NCI-H2171 (cell line): Measurements from ENCODE around the gene KRTAP10-2.
"Not testable (repeated sequence)": the region's sequence is repeated elsewhere in the genome, so short reads cannot be mapped to it uniquely, and the experiment has no call there.

ENCODE experiments used
- DNase-seq: peaks from one replicate; lab custom pipeline; 2025; lab: John Stamatoyannopoulos, UW

Gene KRTAP10-2

GRCh38 chr21:44583089-44583799 lies 31.9 kb upstream of the KRTAP10-2 start:
- DNase-seq, result no peak

- no peak for DNase-seq
These were observed 30.8 kb upstream of the KRTAP10-2 start for GRCh38 chr21:44582055-44582454.

GRCh38 chr21:44581158-44581557 lies 29.9 kb upstream of the KRTAP10-2 start:
- DNase-seq, result no peak

GRCh38 chr21:44580231-44580821 lies 29.0 kb upstream of the KRTAP10-2 start, which contains the start of gene KRTAP10-5:
KRTAP10-5 (minus strand) TSS chr21:44580604; CDS start chr21:44580578, 26 bp downstream.
- not testable (repeated sequence) for DNase-seq

GRCh38 chr21:44579833-44580144 lies 28.5 kb upstream of the KRTAP10-2 start:
- no peak for DNase-seq

GRCh38 chr21:44579056-44579832 lies 27.9 kb upstream of the KRTAP10-2 start:
- no peak for DNase-seq

GRCh38 chr21:44578371-44579055 lies 27.2 kb upstream of the KRTAP10-2 start:
- no peak for DNase-seq

- DNase-seq, result no peak
These were observed 24.7 kb upstream of the KRTAP10-2 start for GRCh38 chr21:44576025-44576420.

GRCh38 chr21:44575307-44576024 lies 24.2 kb upstream of the KRTAP10-2 start:
- DNase-seq, result no peak

GRCh38 chr21:44574457-44575306 lies 23.4 kb upstream of the KRTAP10-2 start:
- DNase-seq, result no peak

- DNase-seq, result not testable (repeated sequence)
These were observed 22.5 kb upstream of the KRTAP10-2 start, which contains the start of gene KRTAP10-4 for GRCh38 chr21:44573630-44574456. KRTAP10-4 (plus strand) TSS chr21:44573729; CDS start chr21:44573759, 30 bp downstream.

- DNase-seq, result no peak
These were observed 21.8 kb upstream of the KRTAP10-2 start for GRCh38 chr21:44572959-44573583.

- DNase-seq, result no peak
These were observed 20.8 kb upstream of the KRTAP10-2 start for GRCh38 chr21:44571844-44572782.

GRCh38 chr21:44571296-44571695 lies 20.0 kb upstream of the KRTAP10-2 start:
- DNase-seq, result no peak

GRCh38 chr21:44569861-44570517 lies 18.7 kb upstream of the KRTAP10-2 start:
- no peak for DNase-seq

GRCh38 chr21:44568667-44569556 lies 17.6 kb upstream of the KRTAP10-2 start:
- DNase-seq, result no peak

GRCh38 chr21:44568261-44568660 lies 17.0 kb upstream of the KRTAP10-2 start:
- DNase-seq, result no peak
